ENCODE data around the gene AFDN.

Gene AFDN

DNA sequence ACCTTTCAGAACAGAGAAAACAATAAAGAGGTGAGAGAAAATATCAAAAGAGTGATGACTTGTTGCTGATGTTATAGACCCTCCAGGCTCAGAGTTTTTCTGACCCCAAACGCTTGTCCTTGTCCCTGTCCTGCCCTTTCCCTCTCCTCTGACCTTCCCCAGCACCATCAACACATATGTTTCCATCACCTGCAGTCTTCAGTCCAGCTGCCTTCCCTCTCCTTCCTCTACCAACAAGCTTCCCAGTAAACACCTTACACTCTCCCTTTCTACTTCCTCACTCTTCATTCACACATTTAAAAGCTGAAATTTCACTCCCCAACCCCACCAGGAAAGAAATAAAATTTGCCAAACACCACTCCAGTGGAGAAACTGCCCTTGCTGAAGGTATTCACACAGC is 25.4 kb upstream of the AFDN start:
- TF ChIP-seq, protein P1, sequence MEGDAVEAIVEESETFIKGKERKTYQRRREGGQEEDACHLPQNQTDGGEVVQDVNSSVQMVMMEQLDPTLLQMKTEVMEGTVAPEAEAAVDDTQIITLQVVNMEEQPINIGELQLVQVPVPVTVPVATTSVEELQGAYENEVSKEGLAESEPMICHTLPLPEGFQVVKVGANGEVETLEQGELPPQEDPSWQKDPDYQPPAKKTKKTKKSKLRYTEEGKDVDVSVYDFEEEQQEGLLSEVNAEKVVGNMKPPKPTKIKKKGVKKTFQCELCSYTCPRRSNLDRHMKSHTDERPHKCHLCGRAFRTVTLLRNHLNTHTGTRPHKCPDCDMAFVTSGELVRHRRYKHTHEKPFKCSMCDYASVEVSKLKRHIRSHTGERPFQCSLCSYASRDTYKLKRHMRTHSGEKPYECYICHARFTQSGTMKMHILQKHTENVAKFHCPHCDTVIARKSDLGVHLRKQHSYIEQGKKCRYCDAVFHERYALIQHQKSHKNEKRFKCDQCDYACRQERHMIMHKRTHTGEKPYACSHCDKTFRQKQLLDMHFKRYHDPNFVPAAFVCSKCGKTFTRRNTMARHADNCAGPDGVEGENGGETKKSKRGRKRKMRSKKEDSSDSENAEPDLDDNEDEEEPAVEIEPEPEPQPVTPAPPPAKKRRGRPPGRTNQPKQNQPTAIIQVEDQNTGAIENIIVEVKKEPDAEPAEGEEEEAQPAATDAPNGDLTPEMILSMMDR (IDR thresholded peaks at IDR 0.05; ENCODE audit: low read length, missing control alignments) = no peak
- no peak for DNase-seq (ENCODE audit: low read depth)
- H3K4me3 ChIP-seq (replicated peaks; ENCODE audit: low read depth, low read length) = no peak overlapping the region

DNA sequence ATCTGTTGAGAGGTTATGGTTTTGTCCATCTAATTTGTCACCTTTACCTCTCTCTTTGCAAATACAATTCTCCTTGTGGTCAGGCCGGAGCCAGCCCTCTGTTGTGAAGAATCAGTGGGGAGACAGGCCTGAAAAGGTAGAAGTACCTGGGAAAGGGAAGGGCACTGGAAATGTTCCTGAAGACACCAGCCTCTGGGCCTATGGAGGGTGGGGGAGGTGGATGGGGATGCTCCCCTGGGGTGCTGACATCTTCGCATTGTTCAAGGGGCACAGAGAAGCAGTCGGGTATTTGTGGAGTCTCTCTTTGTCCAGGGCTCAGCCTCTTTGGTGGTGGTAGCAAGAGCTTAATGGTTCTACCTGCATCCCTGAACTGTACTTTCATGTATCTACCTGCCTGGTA is 24.4 kb upstream of the AFDN start:
- no peak overlapping the region for H3K4me3 ChIP-seq (replicated peaks; ENCODE audit: low read depth, low read length)
- DNase-seq (ENCODE audit: low read depth) = no peak
- TF ChIP-seq, protein P1 (IDR thresholded peaks at IDR 0.05; ENCODE audit: low read length, missing control alignments) = no peak

GRCh38 chr6:167803816-167804215 is 22.9 kb upstream of the AFDN start:
- H3K4me3 ChIP-seq (replicated peaks; ENCODE audit: low read depth, low read length) = no peak overlapping the region
- TF ChIP-seq, protein P1 (IDR thresholded peaks at IDR 0.05; ENCODE audit: low read length, missing control alignments) = no peak
- DNase-seq (ENCODE audit: low read depth) = no peak

- DNase-seq (ENCODE audit: low read depth) = no peak
- TF ChIP-seq, protein P1 (IDR thresholded peaks at IDR 0.05; ENCODE audit: low read length, missing control alignments) = no peak
- H3K4me3 ChIP-seq (replicated peaks; ENCODE audit: low read depth, low read length) = no peak overlapping the region
Observed at GRCh38 chr6:167804281-167805013, 22.3 kb upstream of the AFDN start.

DNA sequence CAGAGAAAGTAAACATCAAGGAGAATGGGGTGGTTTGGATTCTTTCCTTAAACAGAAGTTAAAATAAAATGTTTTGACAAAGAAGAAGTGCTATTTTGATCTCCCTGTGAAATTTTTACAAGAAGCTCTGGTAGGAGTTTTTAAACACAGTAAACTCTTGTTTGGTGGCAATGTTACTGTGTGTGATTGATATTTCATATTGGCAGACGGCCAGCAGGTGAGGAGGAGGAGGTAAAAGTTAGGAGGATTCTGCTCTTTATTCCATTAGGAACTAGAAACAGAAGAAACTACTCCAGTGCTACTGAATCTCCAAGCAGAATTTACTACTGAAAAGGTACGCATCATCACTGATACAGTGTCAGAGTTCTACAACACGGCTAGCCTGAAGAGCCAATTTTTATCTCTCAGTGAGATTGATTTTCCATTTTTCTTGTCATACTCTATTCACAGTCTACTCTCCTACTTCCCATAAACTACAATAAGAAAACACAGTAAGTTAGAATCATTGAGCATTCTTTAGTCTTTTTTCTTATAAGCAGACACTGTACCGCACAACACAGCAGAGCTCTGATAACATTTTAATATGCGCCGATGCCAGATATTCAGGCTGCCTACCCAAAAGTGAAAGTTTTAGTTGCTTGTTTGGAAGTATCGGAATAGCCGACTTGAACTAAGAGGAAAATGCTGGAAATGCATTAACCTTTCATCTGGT is 21.2 kb upstream of the AFDN start:
- TF ChIP-seq, protein P1 (IDR thresholded peaks at IDR 0.05; ENCODE audit: low read length, missing control alignments) = no peak
- no peak for DNase-seq (ENCODE audit: low read depth)

DNA sequence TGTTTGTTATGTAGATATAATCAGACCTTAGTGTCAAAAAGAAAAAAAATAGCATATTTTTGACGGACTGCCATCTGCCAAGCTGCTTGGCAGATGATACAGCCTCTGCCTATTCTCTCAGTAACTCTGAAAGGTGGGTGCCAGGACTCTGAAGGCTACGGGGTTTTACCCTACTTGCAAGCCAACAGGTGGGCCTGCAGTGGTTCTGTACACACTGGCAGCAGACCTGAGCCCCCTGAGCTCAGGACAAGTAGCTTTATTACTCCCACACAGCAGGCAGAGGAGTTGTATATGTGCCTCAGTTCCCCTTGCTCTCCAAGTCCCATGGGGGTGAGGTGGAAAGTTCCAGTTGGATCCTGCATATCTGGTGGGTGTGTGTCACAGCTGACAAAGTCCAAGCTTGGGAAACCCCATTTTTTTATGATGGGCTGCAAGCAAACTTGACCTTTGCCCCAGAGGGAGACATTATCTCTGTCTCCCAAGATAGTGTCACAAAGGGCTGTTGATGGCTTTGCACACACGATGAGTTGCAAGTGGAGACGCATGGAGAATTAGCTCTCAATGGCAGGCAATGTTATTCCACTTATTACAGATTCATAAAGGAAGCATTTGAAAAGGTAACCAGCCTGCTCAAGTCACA is 20.5 kb upstream of the AFDN start:
- H3K4me3 ChIP-seq (replicated peaks; ENCODE audit: low read depth, low read length) = no peak overlapping the region
- no peak for DNase-seq (ENCODE audit: low read depth)
- TF ChIP-seq, protein P1 (IDR thresholded peaks at IDR 0.05; ENCODE audit: low read length, missing control alignments) = no peak

More for the DNA sequence above, 21.2 kb upstream of the AFDN start:
- H3K4me3 ChIP-seq (replicated peaks; ENCODE audit: low read depth, low read length) = no peak overlapping the region

All from fibroblast of pulmonary artery (primary cell).